ENCODE results near the gene AHSP. TPM values are rescaled to one million over a fixed set of nuclear protein-coding genes. Genes with fewer than 3 reads are reported as not detected.

The AHSP gene
- total and polyA plus RNA-seq, 10 of the 15 experiments (the other 5 are each of a cell fraction or from before 2014, with no cell fraction given), result not detected

- POLR2A ChIA-PET, result no interaction called here
Measured at GRCh38 chr16:31535737-31536136, 8.0 kb downstream of the AHSP start.

More at GRCh38 chr16:31535737-31536136, 8.0 kb downstream of the AHSP start:
- FAIRE-seq (no peak), ATAC-seq (no peak), DNase-seq (ENCODE audit: low read depth, low spot score) (no peak)
- no peaks in the 10 kb centered on the region; the same call in 2 of the 3 replicates for H3K9me3 ChIP-seq (replicated peaks; ENCODE audit: control insufficient read depth, insufficient read depth, low read length)
- in situ Hi-C loops (cut with MboI) (no loop called here), intact Hi-C loops (cut with micrococcal nuclease; ENCODE audit: unreplicated experiment) (no loop called here)
- BruUV-seq (replicated peaks), result no TSS peak
- H3K4me3 ChIP-seq, result no peak overlapping the region
- RAD21 ChIA-PET (ENCODE audit: unreplicated experiment), result no interaction called here
- H3K9ac ChIP-seq (ENCODE audit: control insufficient read depth, insufficient read depth, low read length), result no peak overlapping the region
- H3K79me2 ChIP-seq (ENCODE audit: control insufficient read depth, insufficient read depth, low read length), result no peaks in the 10 kb centered on the region
- no peaks in the 10 kb centered on the region for H3K4me1 ChIP-seq (ENCODE audit: control insufficient read depth, insufficient read depth, low read length)
- 21% methylated on average over 9 of the region's 9 CpGs for WGBS (ENCODE audit: insufficient coverage, insufficient replicate concordance, low lambda C conversion rate, missing lambda C conversion rate)
- CTCF ChIA-PET, result no interaction called here
- TF ChIP-seq NR2C1 (IDR thresholded peaks at IDR 0.05) (no peak), CHD4 (IDR thresholded peaks at IDR 0.05) (no peak), BACH1 (IDR thresholded peaks at IDR 0.05; ENCODE audit: borderline replicate concordance) (no peak), ATF7 (IDR thresholded peaks at IDR 0.05; ENCODE audit: low read depth) (no peak), HDAC2 (IDR thresholded peaks at IDR 0.05) (no peak), IRF3 (IDR thresholded peaks at IDR 0.05) (no peak), EP300 (IDR thresholded peaks at IDR 0.05; ENCODE audit: borderline replicate concordance in 1 of 2, control insufficient read depth in 1 of 2, low read depth in 2 of 2, low read length in 2 of 2) (no peak)
- TF ChIP-seq, protein P1, sequence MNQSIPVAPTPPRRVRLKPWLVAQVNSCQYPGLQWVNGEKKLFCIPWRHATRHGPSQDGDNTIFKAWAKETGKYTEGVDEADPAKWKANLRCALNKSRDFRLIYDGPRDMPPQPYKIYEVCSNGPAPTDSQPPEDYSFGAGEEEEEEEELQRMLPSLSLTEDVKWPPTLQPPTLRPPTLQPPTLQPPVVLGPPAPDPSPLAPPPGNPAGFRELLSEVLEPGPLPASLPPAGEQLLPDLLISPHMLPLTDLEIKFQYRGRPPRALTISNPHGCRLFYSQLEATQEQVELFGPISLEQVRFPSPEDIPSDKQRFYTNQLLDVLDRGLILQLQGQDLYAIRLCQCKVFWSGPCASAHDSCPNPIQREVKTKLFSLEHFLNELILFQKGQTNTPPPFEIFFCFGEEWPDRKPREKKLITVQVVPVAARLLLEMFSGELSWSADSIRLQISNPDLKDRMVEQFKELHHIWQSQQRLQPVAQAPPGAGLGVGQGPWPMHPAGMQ (IDR thresholded peaks at IDR 0.05; ENCODE audit: borderline replicate concordance), result no peak
- H3K36me3 ChIP-seq (ENCODE audit: control insufficient read depth in 2 of 2, insufficient read depth in 2 of 2, low read length in 1 of 2), result no peaks in the 10 kb centered on the region
- no peaks in the 10 kb centered on the region for H4K20me1 ChIP-seq (ENCODE audit: control insufficient read depth, insufficient read depth)
- no peak overlapping the region for H3K27ac ChIP-seq (ENCODE audit: control insufficient read depth, insufficient read depth)
- H2AFZ ChIP-seq (ENCODE audit: control insufficient read depth, low read depth, low read length), result no peak overlapping the region
- SMC1A ChIA-PET (ENCODE audit: uncharacterized antibody, unreplicated experiment), result no interaction called here
- no peaks in the 10 kb centered on the region for H3K27me3 ChIP-seq (replicated peaks in 1 of 2; ENCODE audit: control insufficient read depth in 2 of 2, insufficient read depth in 2 of 2, low read length in 1 of 2)
- no peak overlapping the region for H3K4me2 ChIP-seq (ENCODE audit: control insufficient read depth, insufficient read depth)

All from GM12878 (cell line).